ENCODE data around the gene OR12D1.
"Not testable (repeated sequence)": the region's sequence is repeated elsewhere in the genome, so short reads cannot be mapped to it uniquely, and the experiment has no call there.

The OR12D1 gene

DNA sequence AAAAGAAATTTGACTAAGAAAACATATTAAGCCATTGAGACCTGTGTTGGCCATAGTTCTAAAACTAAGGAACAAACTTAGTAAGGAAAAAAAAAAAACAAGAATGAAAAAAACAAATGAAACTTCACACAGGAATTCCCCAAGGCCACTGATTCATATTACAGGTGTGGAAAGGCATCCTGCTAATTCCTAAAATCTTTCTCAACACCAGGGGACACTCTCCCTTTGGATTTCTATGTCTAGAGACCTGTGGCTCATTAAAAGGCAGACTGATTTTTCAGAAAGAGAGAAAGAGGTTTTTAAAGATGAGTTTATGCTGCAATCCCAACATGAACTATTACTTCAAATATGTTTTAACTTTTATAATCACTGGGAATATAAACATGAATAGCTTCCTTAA lies at the start of gene OR12D1:
OR12D1 (plus strand) TSS at position 341 of the 400 bp plus-strand sequence.
- no peak for DNase-seq (ENCODE audit: low read depth in 2 of 2, low spot score in 1 of 2)

DNA sequence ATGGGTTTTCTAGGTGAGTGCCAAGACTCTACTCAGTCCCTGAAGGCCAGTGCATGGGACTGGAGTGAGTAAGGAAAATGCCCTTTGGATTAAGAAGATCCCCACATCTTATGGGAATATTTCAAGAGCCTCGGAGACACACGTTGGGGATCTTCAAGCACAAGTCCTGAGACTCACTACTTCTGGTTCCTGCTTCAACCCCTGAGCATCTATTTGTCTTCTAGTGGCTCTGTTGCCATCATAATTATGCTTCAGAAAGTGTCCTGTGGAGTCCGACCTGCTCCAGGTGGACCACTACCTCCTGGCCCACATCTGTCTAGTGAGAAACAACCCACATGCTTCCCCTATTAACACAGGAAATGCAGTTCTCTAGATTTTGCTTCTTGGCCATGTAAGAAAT lies 46.0 kb upstream of the OR12D1 start, which contains the start of gene OR5V1:
OR5V1 (minus strand) TSS at position 101 of the 400 bp plus-strand sequence. CDS start 12,670 bp downstream, outside the sequence.
- no peak for DNase-seq (ENCODE audit: low read depth in 2 of 2, low spot score in 1 of 2)

DNA sequence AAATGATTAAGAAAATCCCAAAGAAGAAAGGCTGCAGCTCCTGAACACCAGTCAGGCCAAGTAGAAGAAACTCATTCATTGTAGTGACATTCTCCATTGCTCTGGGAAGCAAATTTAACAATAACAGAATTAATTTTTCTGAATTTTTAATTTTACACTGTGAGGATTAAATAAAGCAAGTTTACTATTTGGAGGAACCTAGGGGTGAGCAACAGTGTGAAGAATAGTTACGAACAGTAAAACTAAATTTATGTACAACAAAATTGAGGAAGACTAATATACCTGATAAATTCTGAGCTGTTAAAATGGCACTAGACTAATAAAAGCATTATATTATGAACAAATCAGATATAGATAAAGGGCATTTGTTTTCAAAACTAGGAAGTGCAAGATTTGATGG lies 39.5 kb upstream of the OR12D1 start, which contains the start of gene OR12D3:
OR12D3 (minus strand) TSS at position 101 of the 400 bp plus-strand sequence; CDS start at position 97, 4 bp downstream.
- no peak for DNase-seq (ENCODE audit: low read depth in 2 of 2, low spot score in 1 of 2)

DNA sequence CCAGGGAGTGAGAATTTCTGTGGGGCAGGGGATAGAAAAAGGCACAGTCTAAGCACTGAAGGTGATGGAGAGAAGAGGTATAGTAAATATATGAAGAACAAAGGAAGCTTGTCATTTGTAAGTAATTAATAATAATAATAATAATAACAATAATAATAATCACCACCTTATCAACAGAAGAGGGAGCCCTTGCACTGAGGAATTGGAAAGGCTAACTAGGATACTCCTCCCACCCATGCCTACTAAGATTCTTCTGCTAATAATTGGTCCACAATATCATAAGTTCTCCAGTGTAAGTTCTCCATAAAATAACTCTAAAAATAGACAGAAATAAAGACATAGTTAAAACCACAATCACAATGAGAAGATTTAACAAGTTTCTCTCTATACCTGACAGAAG lies 38.7 kb upstream of the OR12D1 start:
- DNase-seq (ENCODE audit: low read depth in 2 of 2, low spot score in 1 of 2), result no peak

DNA sequence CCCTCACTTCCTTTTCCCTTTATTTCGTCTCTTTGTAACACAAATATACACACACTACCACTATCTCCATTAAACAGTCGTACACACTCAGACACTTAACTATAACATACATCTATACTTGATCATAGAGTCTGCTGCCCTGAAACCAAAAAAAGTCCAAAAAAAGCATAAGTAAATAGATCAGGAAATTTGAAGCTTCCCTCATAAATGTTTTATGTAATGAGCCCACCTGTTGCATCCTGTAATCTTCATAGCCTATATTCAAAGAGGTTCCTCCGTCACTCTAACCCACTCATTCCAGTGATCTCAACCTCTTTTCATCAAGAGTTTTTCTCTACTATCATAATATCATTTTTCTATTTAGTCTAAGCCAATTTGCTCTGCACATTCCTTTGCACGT lies 26.2 kb upstream of the OR12D1 start:
- no peak for DNase-seq (ENCODE audit: low read depth in 2 of 2, low spot score in 1 of 2)

DNA sequence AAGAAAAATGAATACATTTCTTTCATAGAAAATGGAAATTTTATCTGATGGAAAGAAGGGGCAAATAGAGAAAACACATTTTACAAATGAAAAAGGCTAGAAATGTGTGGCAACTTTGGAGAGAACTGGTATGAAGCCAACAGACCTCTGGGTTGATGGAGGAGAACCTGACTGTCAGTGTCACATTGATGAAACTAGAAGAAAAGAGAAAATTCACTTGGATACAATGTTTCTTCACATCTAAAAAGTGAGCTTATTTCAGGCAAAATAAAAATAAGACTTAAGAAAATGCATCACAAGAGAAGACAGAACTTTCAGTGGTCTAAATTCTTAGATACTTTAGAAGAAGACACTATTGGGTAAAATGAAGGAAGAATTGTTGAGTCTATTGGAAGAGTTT lies 19.4 kb upstream of the OR12D1 start, which contains the start of gene OR12D2:
OR12D2 (plus strand) TSS at position 301 of the 400 bp plus-strand sequence. CDS start 1,069 bp downstream, outside the sequence.
- DNase-seq (ENCODE audit: low read depth in 2 of 2, low spot score in 1 of 2), result no peak

DNA sequence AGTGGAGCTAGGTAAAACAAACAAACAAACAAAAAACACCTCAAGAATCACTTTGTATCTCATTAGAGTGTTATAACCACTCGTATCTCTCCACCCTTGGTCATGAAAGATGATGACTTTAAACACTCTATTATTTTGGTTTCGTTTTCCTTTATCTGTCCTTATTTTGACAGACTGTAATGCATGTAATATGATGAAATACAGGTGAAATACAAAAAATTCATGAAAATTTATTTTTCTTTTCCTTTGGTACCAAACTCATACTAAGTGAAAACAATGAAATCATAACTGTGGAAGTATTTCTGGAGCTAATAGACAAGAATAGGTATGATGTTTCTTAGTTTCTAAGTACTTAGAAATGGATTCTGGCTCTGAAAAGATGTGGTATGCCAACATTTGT lies 15.2 kb upstream of the OR12D1 start:
- DNase-seq (ENCODE audit: low read depth in 2 of 2, low spot score in 1 of 2), result no peak

DNA sequence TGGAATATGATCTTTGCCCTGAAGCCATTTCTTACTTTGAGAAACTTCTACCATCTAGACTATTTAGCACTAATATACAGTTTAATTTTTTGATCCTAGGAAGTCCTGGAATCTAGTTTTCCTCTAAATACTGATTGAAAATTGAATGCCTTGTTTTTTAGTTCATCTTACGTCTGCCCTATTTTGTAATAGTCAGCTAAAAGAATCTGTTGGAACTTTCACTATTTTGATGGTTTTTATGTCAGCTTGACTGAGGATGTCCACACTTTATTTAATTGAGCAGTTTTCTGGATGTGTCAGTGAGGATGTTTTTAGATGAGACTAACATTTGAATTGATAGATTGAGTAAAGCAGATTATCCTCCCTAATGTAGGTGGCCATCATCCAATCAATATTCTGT lies 10.9 kb upstream of the OR12D1 start:
- DNase-seq (ENCODE audit: low read depth in 2 of 2, low spot score in 1 of 2), result no peak

DNA sequence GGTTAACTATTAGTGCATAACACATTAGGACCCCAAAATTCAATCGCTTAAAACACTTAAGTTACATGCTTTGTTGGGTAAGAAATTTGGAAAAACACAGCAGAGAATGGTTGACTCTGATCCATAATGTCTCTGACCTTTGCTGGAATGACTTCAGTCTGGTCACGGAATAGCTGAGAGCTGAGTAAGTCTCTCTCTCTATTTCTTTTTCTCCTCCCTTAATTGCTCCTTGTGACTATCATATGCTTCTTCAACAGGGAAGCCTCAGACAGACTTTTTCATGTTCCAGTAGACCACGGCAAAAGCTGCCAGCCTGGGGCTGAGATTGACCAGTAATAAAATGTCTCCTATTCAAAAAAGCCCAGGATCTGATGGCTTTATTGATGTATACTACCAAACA lies 4.8 kb downstream of the OR12D1 start:
- DNase-seq (ENCODE audit: low read depth in 2 of 2, low spot score in 1 of 2), result no peak

DNA sequence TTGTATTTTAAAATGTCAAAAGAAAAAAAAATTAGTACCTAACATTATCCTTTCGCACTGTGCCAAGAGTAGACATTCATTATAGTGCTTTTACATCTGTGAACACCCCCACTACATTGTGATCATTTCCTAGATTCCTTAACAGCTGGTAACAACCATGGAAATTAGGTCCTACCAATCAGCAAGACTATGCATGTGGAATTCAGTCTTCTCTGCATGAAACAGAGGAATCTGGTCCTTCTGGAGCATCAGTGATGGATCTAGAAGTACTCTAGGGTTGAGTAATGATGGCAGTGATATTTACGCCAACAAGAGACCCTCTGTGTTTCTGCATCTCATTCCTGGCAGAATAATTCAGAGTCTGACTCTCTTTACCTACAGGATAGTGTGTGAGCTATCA lies 9.4 kb downstream of the OR12D1 start:
- no peak for DNase-seq (ENCODE audit: low read depth in 2 of 2, low spot score in 1 of 2)

DNA sequence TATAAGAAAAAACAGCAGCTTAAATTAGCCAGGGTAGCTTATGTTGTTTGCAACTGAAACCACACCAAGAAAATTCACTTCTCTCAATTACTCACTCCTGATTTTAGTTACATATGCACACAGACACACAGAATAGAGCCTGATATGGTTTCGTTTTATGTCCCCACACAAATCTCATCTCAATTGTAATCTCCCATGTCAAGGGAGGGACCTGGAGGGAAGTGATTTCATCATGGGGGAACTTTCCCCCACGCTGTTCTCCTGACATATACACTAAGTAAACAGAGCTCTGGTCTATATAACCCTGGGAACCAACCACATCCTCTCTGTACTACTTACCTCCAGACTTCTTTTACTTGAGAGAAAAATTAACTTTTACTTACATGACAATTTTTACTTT lies 9.8 kb downstream of the OR12D1 start:
- no peak for DNase-seq (ENCODE audit: low read depth in 2 of 2, low spot score in 1 of 2)

DNA sequence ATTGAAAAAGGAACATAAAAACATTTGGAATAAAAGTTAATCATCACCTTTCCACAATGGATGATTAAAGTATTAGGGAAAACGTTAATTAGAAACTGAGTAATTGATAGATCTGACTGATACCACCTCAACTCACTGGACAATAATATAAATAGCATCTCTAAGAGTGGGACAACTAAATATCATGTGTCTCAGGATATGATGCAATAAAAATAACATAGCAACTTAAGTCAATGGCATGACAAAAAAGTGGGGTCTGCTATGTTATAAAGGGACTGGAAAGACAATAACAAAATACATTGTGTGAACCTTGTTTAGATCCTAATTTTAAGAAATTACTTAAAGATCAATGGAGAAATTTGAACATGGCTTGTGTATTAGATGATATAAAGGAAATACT lies 10.3 kb downstream of the OR12D1 start:
- DNase-seq (ENCODE audit: low read depth in 2 of 2, low spot score in 1 of 2), result no peak

DNA sequence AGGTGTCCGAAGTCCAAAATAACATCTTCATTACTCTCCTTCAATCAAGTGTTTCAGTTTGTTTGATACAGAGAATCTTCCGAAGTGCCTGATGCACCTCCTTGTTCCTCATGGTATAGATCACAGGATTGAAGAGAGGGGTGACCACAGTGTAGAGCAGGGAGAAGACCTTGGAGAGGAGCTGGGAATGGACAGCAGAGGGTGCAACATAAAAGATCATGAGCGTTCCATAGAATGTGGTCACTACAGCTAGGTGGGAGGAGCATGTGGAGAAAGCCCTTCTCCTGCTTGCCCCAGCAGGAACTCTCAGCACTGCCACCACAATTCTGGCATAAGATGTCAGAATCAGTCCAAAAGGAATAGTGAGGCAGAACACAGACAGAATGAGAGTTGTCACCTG lies 11.9 kb downstream of the OR12D1 start:
- DNase-seq (ENCODE audit: low read depth in 2 of 2, low spot score in 1 of 2), result no peak

DNA sequence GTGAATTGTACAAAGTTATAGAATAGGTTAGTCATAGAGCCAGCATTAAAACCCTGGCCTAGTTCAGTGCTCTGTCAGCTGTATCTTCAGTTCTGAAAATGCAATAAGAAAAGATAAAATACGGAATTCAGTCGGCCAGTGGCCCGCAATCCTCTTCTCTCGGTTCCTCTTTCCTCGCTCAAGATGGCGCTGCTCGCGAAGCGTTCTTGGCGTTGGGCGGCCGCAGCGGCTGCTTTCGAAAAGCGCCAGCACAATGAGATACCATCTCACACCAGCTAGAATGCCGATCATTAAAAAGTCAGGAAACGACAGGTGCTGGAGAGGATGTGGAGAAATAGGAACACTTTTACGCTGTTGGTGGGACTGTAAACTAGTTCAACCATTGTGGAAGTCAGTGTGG lies 22.0 kb downstream of the OR12D1 start:
- DNase-seq (ENCODE audit: low read depth in 2 of 2, low spot score in 1 of 2), result not testable (repeated sequence)

DNA sequence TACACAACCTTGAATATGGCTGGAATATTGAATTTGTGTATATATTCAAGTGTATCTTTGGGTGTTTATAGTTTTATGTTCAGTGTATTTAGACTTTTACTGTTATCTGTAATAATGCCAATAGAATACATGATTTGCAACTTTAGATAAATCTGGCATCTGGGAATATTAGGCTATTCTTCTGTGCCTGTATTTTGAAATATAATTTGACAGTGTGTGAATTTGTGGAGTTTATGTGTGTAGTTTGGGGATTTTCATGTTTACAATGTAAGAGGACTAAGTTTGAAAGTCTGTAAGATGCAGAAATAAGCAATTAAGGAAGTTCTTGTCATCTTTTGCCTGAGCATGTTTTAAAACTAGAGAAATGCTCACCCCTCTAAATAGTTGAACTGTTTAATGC lies 24.3 kb downstream of the OR12D1 start, which contains the start of gene OR10C1:
OR10C1 (plus strand) TSS at position 301 of the 400 bp plus-strand sequence. CDS start 710 bp downstream, outside the sequence.
- no peak for DNase-seq (ENCODE audit: low read depth in 2 of 2, low spot score in 1 of 2)

DNA sequence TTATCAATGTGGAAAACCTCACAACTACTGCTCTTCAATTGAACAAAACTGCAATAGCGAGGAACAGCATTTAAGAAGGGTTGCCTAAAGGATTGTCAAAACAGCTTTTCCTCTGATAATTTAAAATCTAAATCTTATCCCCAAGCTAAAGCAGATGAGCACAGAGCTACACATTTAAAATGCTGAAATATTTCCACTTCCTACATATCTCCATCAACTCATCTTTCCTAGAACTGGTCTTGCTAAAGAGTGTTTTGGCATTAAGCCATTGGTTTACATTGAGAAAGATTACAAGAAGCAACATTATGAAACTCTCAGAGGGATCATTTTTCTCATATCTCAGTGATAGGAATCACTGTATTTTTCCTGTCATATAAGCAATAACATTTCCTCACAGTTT lies 28.0 kb downstream of the OR12D1 start:
- DNase-seq (ENCODE audit: low read depth in 2 of 2, low spot score in 1 of 2), result no peak

DNA sequence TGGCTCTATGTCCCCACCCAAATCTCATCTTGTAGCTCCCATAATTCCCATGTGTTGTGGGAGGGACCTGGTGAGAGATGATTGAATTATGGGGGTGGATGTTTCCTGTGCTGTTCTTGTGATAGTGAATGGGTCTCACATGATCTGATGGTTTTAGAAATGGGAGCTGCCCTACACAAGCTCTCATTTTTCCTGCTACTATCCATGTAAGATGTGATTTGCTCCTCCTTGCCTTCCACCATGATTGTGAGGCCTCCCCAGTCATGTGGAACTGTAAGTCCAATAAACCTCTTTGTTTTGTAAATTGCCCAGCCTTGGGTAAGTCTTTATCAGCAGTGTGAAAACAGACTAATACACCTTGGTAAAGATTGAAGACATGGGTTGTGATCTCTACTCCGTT lies 29.3 kb downstream of the OR12D1 start:
- DNase-seq (ENCODE audit: low read depth in 2 of 2, low spot score in 1 of 2), result not testable (repeated sequence)

DNA sequence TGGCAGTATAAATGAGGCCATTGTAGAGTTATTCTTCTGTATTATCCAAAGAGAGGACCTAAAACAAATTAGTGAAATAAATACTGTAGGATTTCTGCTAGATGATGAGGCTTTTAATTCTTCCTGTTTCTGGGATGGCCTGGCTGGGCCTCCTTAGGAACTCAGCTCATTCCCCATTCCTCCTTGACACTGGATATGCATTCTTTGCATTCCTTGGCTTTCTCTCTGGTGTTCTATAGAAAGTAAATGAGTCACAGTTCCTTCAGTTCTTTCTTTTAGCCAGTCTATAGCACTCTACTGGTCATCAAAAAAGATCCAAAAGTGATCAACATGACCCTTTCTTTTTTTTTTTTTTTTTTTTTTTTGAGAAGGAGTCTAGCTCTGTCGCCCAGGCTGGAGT lies 32.9 kb downstream of the OR12D1 start:
- DNase-seq (ENCODE audit: low read depth in 2 of 2, low spot score in 1 of 2), result no peak

DNA sequence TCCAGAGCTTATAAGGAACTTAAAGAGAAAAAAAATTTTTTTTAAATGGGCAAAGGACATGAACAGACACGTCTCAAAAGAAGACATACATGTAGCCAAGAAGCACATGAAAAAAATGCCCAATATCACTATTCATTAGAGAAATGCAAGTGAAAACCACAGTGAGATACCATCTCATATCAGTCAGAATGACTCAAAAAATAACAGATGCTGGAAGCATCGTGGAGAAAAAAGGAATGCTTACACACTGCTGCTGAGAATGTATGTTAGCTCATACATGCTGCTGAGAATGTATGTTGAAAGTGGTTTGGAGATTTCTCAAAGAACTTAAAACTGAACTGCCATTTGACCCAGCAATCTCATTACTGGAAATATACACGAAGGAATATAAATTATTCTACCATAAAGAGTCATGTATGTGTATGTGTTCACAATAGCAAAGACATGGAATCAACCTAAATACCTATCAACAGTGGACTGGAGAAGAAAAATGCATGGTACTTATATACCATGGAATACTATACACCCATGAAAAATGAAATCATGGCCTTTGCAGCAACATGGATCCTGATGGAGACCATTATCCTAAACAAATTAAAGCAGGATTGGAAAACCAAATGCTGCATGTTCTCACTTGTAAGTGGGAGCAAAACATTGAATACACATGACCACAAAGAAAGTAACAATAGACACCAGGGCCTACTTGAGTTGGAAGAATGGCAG lies 36.9 kb downstream of the OR12D1 start:
- no peak for DNase-seq (ENCODE audit: low read depth in 2 of 2, low spot score in 1 of 2)

DNA sequence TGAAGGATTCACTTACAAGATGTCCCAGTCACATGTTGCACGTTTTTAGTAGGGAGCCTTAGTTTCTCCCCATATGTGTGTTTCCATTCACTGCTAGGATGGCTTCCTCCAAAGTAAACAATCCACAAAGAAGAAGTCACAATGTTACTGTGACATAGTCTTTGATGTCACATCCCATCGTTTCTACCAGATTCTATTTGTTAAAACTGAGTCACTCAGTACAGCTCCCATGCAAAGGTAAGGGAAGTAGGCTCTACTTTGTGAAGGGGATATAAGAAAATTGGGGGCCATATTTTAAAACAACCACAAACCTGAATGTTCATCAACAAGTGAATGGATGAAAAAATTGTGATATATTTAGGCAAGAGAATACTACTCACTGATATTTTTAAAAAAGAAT lies 42.2 kb downstream of the OR12D1 start, which contains the start of the genes OR11A1 and OR2H1:
OR11A1 (minus strand) TSS at position 101 of the 400 bp plus-strand sequence. CDS start 29,430 bp downstream, outside the sequence.
OR2H1 (plus strand) TSS at position 185 of the 400 bp plus-strand sequence. CDS start 4,615 bp downstream, outside the sequence.
- no peak for DNase-seq (ENCODE audit: low read depth in 2 of 2, low spot score in 1 of 2)

DNA sequence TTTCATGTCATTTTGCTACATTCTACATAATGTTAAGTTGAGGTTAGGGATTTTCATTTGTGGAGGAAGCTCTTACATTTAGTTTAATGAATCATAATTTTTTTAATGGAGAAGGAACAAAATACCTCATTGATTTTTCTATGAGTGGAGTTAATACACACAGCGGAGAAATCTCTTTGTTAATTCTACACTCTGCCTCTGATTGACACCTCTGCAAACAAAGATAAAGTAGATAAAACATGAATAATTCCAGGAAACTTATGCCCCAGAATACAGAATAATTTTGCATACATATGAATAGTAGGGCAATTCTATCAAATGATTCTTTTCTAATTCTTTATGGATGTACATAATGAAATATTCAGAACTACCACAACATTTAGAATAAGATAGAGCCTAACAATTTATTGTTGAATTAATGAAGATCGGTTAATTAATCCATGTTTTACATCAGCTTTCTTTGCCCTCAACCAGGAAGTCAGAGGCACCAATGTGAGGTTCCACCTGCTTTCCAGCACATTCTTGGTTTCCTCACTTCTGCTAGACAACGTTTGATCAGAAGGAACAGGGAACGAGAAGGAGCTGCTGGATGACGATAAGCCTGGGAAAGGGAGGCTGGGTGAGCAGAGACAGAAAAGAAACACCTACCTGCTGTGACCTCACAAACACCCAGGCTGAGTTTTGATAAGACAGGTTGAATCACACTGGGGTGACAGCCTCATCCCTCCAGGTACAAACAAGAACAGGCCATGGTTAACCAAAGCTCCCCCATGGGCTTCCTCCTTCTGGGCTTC lies 46.5 kb downstream of the OR12D1 start:
- no peak for DNase-seq (ENCODE audit: low read depth in 2 of 2, low spot score in 1 of 2)

DNA sequence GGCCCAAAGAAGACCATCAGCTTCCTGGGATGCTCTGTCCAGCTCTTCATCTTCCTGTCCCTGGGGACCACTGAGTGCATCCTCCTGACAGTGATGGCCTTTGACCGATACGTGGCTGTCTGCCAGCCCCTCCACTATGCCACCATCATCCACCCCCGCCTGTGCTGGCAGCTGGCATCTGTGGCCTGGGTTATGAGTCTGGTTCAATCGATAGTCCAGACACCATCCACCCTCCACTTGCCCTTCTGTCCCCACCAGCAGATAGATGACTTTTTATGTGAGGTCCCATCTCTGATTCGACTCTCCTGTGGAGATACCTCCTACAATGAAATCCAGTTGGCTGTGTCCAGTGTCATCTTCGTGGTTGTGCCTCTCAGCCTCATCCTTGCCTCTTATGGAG lies 47.3 kb downstream of the OR12D1 start:
- DNase-seq (ENCODE audit: low read depth in 2 of 2, low spot score in 1 of 2), result no peak

Data from stimulated activated CD8-positive, alpha-beta memory T cell treated with anti-CD3 and anti-CD28 coated beads, Interleukin-4, amount 100 ng/mL, for 4 hours (primary cell).